Choroid plexus epithelial cell (primary cell): ENCODE measurements around the gene THOP1.

Experiments
- DNase-seq: peaks from one replicate; pipeline ENCODE4 v3.0.0-alpha.2; 2010; ENCODE audit warnings: low read depth
- H3K4me3 ChIP-seq: 2 replicates; pipeline ENCODE4 v1.5.1; 2011; ENCODE audit warnings: low read depth, mild to moderate bottlenecking, control low read depth, low read length, moderate library complexity
- CTCF ChIP-seq: conservative IDR thresholded peaks from 2 replicates; pipeline ENCODE4 v1.5.1; 2011; ENCODE audit warnings: low read depth, mild to moderate bottlenecking, control low read depth, inconsistent platforms, low read length, moderate library complexity

The THOP1 gene

GRCh38 chr19:2785244-2785997 is at the start of gene THOP1:
Gene THOP1, plus strand, starts transcription at chr19:2785503. Its CDS starts 160 bp downstream, at chr19:2785663.
- peak; percentile 99 for DNase-seq
- TF ChIP-seq CTCF, result no peak
- peak within 1 kb of the TSS; percentile 95 for H3K4me3 ChIP-seq

- no peak for TF ChIP-seq CTCF
- DNase-seq, result no peak
- no peak overlapping the region for H3K4me3 ChIP-seq
Observed at GRCh38 chr19:2736550-2737190, 48.6 kb upstream of the THOP1 start.

GRCh38 chr19:2739602-2740313 is 45.5 kb upstream of the THOP1 start, which contains the start of gene SLC39A3:
Gene SLC39A3, minus strand, starts transcription at chr19:2740017. Its CDS starts 2,760 bp downstream, at chr19:2737257.
- peak; percentile 33 for TF ChIP-seq CTCF
- H3K4me3 ChIP-seq, result peak within 1 kb of the TSS; percentile 72
- peak; percentile 99 for DNase-seq

- TF ChIP-seq CTCF, result no peak
- no peak for DNase-seq
- no peak overlapping the region for H3K4me3 ChIP-seq
Observed at GRCh38 chr19:2740314-2740656, 45.0 kb upstream of the THOP1 start.

GRCh38 chr19:2743099-2743498 is 42.2 kb upstream of the THOP1 start:
- no peak for DNase-seq
- no peak for TF ChIP-seq CTCF
- H3K4me3 ChIP-seq, result no peak overlapping the region

GRCh38 chr19:2744113-2744512 is 41.2 kb upstream of the THOP1 start:
- no peak overlapping the region for H3K4me3 ChIP-seq
- TF ChIP-seq CTCF, result no peak
- DNase-seq, result no peak
